GM23248 (cell line): ENCODE results near the gene GMPPA. TPM values are rescaled to one million over a fixed set of nuclear protein-coding genes. Genes with fewer than 3 reads are reported as not detected.

Experiments
- DNase-seq: peaks from one replicate; pipeline ENCODE4 v3.0.0-alpha.2; 2015
- H2AFZ ChIP-seq: fragments of 200-600 bp; sonication (generic); 2 replicates; pipeline ENCODE4 v1.6.1; 2016; ENCODE audit warnings: antibody characterized with exemption
- H3F3A ChIP-seq: fragments of 200-600 bp; sonication (generic); 2 replicates; pipeline ENCODE4 v1.6.1; 2016; ENCODE audit warnings: mild to moderate bottlenecking, antibody characterized with exemption, mixed run types; ENCODE audit not compliant: insufficient read depth
- H3K27ac ChIP-seq: fragments of 200-600 bp; sonication (generic); 2 replicates; pipeline ENCODE4 v1.5.1; 2016; ENCODE audit warnings: mild to moderate bottlenecking
- H3K27me3 ChIP-seq: fragments of 200-600 bp; sonication (generic); replicated peaks from 2 replicates; pipeline ENCODE4 v1.6.1; 2016; ENCODE audit warnings: mild to moderate bottlenecking; ENCODE audit not compliant: insufficient read depth
- H3K36me3 ChIP-seq: fragments of 200-600 bp; sonication (generic); 2 replicates; pipeline ENCODE4 v1.6.1; 2016; ENCODE audit warnings: low read depth, mild to moderate bottlenecking
- H3K4me1 ChIP-seq: fragments of 200-600 bp; sonication (generic); 2 replicates; pipeline ENCODE4 v1.6.1; 2016; ENCODE audit warnings: mild to moderate bottlenecking; ENCODE audit not compliant: insufficient read depth
- H3K4me2 ChIP-seq: fragments of 200-600 bp; sonication (generic); one replicate; pipeline ENCODE4 v1.6.1; 2016; ENCODE audit warnings: mild to moderate bottlenecking; ENCODE audit not compliant: unreplicated experiment
- H3K4me3 ChIP-seq: fragments of 200-600 bp; sonication (generic); 2 replicates; pipeline ENCODE4 v1.5.1; 2016; ENCODE audit warnings: mild to moderate bottlenecking
- H3K79me2 ChIP-seq: fragments of 200-600 bp; sonication (generic); 2 replicates; pipeline ENCODE4 v1.6.1; 2016; ENCODE audit warnings: mild to moderate bottlenecking; ENCODE audit not compliant: insufficient read depth
- H3K9ac ChIP-seq: fragments of 200-600 bp; sonication (generic); 2 replicates; pipeline ENCODE4 v1.6.1; 2016; ENCODE audit warnings: mild to moderate bottlenecking
- H3K9me2 ChIP-seq: fragments of 200-600 bp; sonication (generic); 2 replicates; pipeline ENCODE4 v1.6.1; 2016; ENCODE audit warnings: mixed run types, mild to moderate bottlenecking, moderate library complexity; ENCODE audit not compliant: insufficient read depth
- H3K9me3 ChIP-seq: fragments of 200-600 bp; sonication (generic); one replicate; pipeline ENCODE4 v1.6.1; 2017; ENCODE audit warnings: low read depth
- H4K20me1 ChIP-seq: fragments of 200-600 bp; sonication (generic); 2 replicates; pipeline ENCODE4 v1.6.0; 2016; ENCODE audit not compliant: insufficient read depth
- EZH2 ChIP-seq: fragments of 200-600 bp; sonication (generic); IDR thresholded peaks from 2 replicates; pipeline ENCODE4 v1.6.1; 2018; ENCODE audit warnings: antibody characterized with exemption, mild to moderate bottlenecking; ENCODE audit not compliant: insufficient read depth, poor library complexity, severe bottlenecking
- EZH2phosphoT487 ChIP-seq: fragments of 200-600 bp; sonication (generic); IDR thresholded peaks from 2 replicates; pipeline ENCODE4 v1.6.1; 2018; ENCODE audit warnings: antibody characterized with exemption, moderate library complexity, mild to moderate bottlenecking, low read depth; ENCODE audit not compliant: insufficient read depth
- WGBS, 2 experiments: methylation state at CpG; one replicate each; pipeline ENCODE4 v1.1.6; 2015 to 2017; ENCODE audit warnings: low lambda C conversion rate in 2 of 2, low coverage in 1 of 2; ENCODE audit errors: missing lambda C conversion rate in 2 of 2; 5-methylcytosine and 5-hydroxymethylcytosine counted together
- in situ Hi-C: fragments of 300-500 bp; cut with MboI; formaldehyde crosslinking; loops from 2 replicates; pipeline ENCODE4 v1.15.0; 2020
- polyA plus RNA-seq: library from polyadenylated mRNA; unstranded; fragments of >200 nt; fragmentation: Nextera tagmentation; extraction: Ambion mirVana; gene quantifications from 2 replicates; pipeline ENCODE4 v1.2.1, GENCODE V29; 2016
- total RNA-seq: library from RNA; depleted of rRNA; stranded (reverse); fragments of >200 nt; shearing (Covaris generic); gene quantifications from 2 replicates; pipeline ENCODE4 v1.2.3, GENCODE V29; 2014

The GMPPA gene
- total and polyA plus RNA-seq, 2 experiments from 2014 or later, result 60.6 to 65.6 TPM

- H3K4me3 ChIP-seq, result no peak overlapping the region
- no peaks in the 10 kb centered on the region for H3K27me3 ChIP-seq
- no peak for TF ChIP-seq EZH2
- TF ChIP-seq EZH2phosphoT487, result no peak
- H3K27ac ChIP-seq, result no peak overlapping the region
- no peaks in the 10 kb centered on the region for H3K9me2 ChIP-seq
- no peak overlapping the region for H2AFZ ChIP-seq
- WGBS, 2 experiments, result 96 to 97% methylated on average over 5 of the region's 5 CpGs
- no peaks in the 10 kb centered on the region for H3F3A ChIP-seq
- no peaks in the 10 kb centered on the region for H3K79me2 ChIP-seq
- no peaks in the 10 kb centered on the region for H3K9me3 ChIP-seq
- DNase-seq, result no peak
- no peaks in the 10 kb centered on the region for H3K36me3 ChIP-seq
- no peak overlapping the region for H3K4me2 ChIP-seq
- H3K4me1 ChIP-seq, result no peaks in the 10 kb centered on the region
- H3K9ac ChIP-seq, result no peak overlapping the region
- in situ Hi-C loops, result no loop called here
- H4K20me1 ChIP-seq, result no peaks in the 10 kb centered on the region
These were observed 5.6 kb upstream of the GMPPA start for GRCh38 chr2:219493086-219493485.

DNA sequence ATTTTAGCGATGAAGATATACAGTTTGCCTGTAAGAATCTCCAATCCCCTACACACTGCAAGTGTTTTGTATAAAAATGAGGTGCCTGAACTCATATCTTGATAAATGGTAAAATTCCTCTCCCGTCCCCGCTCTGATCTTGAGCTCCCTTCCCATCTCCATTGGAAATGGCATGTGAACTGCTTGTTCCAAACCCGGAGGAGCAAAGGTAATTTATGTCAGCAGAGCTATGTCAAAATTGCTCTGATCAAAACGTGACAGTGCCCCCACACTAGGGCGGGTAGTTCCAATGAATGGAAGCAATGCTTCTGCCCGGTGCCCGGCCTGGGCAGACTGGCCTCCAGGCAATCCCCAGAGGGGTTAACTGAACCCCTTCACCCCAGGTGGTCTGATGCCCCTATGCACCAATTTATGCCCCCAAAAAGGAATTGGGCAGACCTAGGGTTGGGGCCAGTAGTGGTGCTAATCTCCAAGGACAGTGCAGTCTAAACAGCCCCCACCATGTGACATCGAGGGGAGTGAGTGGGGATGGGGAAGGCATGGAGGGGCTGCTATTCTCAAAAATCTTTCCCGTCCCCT, 3.6 kb upstream of the GMPPA start:
- peaks cover 8% of the 10 kb centered on the region for H3K4me1 ChIP-seq
- no peaks in the 10 kb centered on the region for H3F3A ChIP-seq
- no peaks in the 10 kb centered on the region for H3K9me3 ChIP-seq
- H3K36me3 ChIP-seq, result no peaks in the 10 kb centered on the region
- H3K4me3 ChIP-seq, result no peak overlapping the region
- no peaks in the 10 kb centered on the region for H3K9me2 ChIP-seq
- no peak for DNase-seq
- no peak overlapping the region for H3K4me2 ChIP-seq
- WGBS, 2 experiments, result 22 to 23% methylated on average over 10 of the region's 10 CpGs
- in situ Hi-C loops, result no loop called here
- H4K20me1 ChIP-seq, result no peaks in the 10 kb centered on the region
- no peak overlapping the region for H3K27ac ChIP-seq
- H3K27me3 ChIP-seq, result no peaks in the 10 kb centered on the region
- peaks cover 13% of the 10 kb centered on the region for H3K79me2 ChIP-seq
- no peak for TF ChIP-seq EZH2
- no peak for TF ChIP-seq EZH2phosphoT487
- H3K9ac ChIP-seq, result no peak overlapping the region
- no peak overlapping the region for H2AFZ ChIP-seq

GRCh38 chr2:219495531-219496122, 3.1 kb upstream of the GMPPA start:
- Histone ChIP-seq H3K4me1 (peaks cover 13% of the 10 kb centered on the region), H3K36me3 (no peaks in the 10 kb centered on the region), H3K27me3 (no peaks in the 10 kb centered on the region), H3K79me2 (peaks cover 18% of the 10 kb centered on the region), H3F3A (no peaks in the 10 kb centered on the region), H3K27ac (no peak overlapping the region), H3K9ac (no peak overlapping the region), H4K20me1 (no peaks in the 10 kb centered on the region), H3K9me3 (no peaks in the 10 kb centered on the region), H3K4me3 (no peak overlapping the region), H3K4me2 (no peak overlapping the region), H3K9me2 (no peaks in the 10 kb centered on the region), H2AFZ (no peak overlapping the region)
- in situ Hi-C loops, result no loop called here
- DNase-seq, result peak; percentile 79
- TF ChIP-seq EZH2, result no peak
- TF ChIP-seq EZH2phosphoT487, result no peak
- 29 to 45% methylated on average over 14 of the region's 14 CpGs for WGBS, 2 experiments

- Histone ChIP-seq H3K9me3 (no peaks in the 10 kb centered on the region), H3K27ac (no peak overlapping the region), H3K4me2 (no peak overlapping the region), H3K4me3 (no peak overlapping the region), H3K27me3 (no peaks in the 10 kb centered on the region), H3K9ac (no peak overlapping the region), H3F3A (no peaks in the 10 kb centered on the region), H3K79me2 (peaks cover 25% of the 10 kb centered on the region), H4K20me1 (no peaks in the 10 kb centered on the region), H3K36me3 (no peaks in the 10 kb centered on the region), H2AFZ (no peak overlapping the region), H3K9me2 (no peaks in the 10 kb centered on the region), H3K4me1 (peaks cover 13% of the 10 kb centered on the region)
- DNase-seq, result no peak
- no peak for TF ChIP-seq EZH2phosphoT487
- no peak for TF ChIP-seq EZH2
- WGBS, 2 experiments, result 63 to 69% methylated on average over 17 to 19 of the region's 20 CpGs
- in situ Hi-C loops, result no loop called here
These were observed 2.4 kb upstream of the GMPPA start for GRCh38 chr2:219496247-219496824.
